ENCODE results near the gene TPBG. TPM values are rescaled to one million over a fixed set of nuclear protein-coding genes. Genes with fewer than 3 reads are reported as not detected.

Gene TPBG
- total RNA-seq: 2.2 TPM

GRCh38 chr6:82363428-82364086, at the start of gene TPBG:
TSS of gene TPBG (plus strand) at chr6:82363817. CDS start at chr6:82364962, 1,145 bp downstream.

Other genes with a start within 250 kb of the TPBG start
- gene IBTK, start 116.1 kb upstream of the TPBG start, total RNA-seq: 85.1 TPM

Data from parietal lobe (tissue), 1 donor.